ENCODE measurements around the gene TRIM24. TPM values are rescaled to one million over a fixed set of nuclear protein-coding genes. Genes with fewer than 3 reads are reported as not detected.

Gene TRIM24
- total RNA-seq, result 4.9 and 5.3 TPM in 2 replicates

GRCh38 chr7:138460176-138460648 lies at the start of gene TRIM24:
Gene TRIM24, plus strand, starts transcription at chr7:138460259. Its CDS starts 290 bp downstream, at chr7:138460549.

Other genes starting within 250 kb of the TRIM24 start
- gene SVOPL, start 241.1 kb downstream of the TRIM24 start, total RNA-seq, result not detected in 2 replicates

Measured in aortic smooth muscle cell (primary cell).